Choroid plexus epithelial cell (primary cell): ENCODE measurements around the gene ZNF200.

ENCODE experiments used
- DNase-seq: peaks from one replicate; pipeline ENCODE4 v3.0.0-alpha.2; 2010; ENCODE audit warnings: low read depth
- H3K4me3 ChIP-seq: 2 replicates; pipeline ENCODE4 v1.5.1; 2011; ENCODE audit warnings: low read depth, mild to moderate bottlenecking, control low read depth, low read length, moderate library complexity
- TF ChIP-seq, protein P1 (sequence below): conservative IDR thresholded peaks from 2 replicates; pipeline ENCODE4 v1.5.1; 2011; ENCODE audit warnings: low read depth, mild to moderate bottlenecking, control low read depth, inconsistent platforms, low read length, moderate library complexity

The ZNF200 gene

DNA sequence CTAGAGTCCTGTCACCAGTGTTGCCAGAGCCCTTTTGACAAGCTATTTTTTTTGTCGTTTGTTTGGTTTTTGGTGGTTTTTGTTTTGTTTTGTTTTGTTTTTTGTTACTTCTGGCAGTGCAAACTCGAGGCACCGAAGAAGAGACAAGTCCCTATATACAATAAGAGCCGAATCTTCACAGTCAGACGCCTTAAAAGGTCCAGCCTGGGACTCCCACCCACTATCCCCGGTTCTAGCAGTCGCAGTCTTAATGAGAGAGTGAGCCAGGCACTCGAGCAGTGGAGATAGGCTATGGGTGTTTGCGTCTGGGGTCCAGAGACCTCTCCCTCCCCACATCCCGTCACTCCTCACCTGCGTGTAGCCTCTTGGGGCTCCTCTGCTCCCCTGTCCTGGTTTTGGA, 45.1 kb downstream of the ZNF200 start:
- TF ChIP-seq, protein P1, sequence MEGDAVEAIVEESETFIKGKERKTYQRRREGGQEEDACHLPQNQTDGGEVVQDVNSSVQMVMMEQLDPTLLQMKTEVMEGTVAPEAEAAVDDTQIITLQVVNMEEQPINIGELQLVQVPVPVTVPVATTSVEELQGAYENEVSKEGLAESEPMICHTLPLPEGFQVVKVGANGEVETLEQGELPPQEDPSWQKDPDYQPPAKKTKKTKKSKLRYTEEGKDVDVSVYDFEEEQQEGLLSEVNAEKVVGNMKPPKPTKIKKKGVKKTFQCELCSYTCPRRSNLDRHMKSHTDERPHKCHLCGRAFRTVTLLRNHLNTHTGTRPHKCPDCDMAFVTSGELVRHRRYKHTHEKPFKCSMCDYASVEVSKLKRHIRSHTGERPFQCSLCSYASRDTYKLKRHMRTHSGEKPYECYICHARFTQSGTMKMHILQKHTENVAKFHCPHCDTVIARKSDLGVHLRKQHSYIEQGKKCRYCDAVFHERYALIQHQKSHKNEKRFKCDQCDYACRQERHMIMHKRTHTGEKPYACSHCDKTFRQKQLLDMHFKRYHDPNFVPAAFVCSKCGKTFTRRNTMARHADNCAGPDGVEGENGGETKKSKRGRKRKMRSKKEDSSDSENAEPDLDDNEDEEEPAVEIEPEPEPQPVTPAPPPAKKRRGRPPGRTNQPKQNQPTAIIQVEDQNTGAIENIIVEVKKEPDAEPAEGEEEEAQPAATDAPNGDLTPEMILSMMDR, result no peak
- no peak for DNase-seq
- H3K4me3 ChIP-seq, result no peak overlapping the region

DNA sequence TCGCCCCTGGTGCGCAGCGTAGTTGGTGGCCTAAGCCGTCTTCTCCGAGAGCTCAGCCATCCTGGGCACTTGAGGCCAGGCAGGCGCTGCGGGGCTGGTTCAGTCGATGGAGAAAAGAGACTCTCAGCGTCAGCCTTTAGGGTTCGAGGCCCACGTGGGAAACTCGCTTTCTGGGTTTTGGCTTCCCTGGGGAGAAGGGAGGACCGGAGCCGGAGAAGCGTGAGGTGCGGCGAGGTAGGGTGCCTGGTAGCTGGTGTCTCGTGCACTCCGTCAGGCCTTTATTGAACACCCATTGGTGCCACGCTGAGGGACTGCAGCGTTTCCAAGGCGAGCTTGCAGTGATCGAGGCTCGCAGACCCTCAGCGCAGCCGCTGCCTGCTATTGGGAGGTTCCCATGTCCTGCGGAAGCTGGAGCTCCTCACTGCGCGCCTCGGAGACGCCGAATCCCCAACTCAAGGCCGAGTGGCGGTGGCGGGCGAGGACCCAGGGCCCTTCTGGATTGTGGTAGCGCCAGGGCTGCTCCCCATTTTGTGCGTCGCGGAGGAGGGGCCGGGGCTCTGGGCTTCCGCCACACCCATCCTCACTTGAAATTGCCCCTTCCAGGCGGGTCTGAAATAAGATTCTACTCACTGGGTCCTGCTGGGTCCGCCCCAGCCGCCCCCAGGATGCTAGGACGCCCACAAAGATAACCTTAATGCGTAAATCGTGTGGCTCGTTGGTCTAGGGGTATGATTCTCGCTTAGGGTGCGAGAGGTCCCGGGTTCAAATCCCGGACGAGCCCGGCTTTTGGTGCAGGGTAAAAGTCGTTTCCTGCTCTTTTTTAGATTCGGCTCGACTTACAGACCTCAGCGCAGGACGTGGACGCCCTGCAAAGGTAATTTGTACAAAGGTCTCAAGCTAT, 45.8 kb downstream of the ZNF200 start:
- TF ChIP-seq, protein P1, result no peak
- peak overlapping the region; percentile 55 for H3K4me3 ChIP-seq
- peak; percentile 58 for DNase-seq

DNA sequence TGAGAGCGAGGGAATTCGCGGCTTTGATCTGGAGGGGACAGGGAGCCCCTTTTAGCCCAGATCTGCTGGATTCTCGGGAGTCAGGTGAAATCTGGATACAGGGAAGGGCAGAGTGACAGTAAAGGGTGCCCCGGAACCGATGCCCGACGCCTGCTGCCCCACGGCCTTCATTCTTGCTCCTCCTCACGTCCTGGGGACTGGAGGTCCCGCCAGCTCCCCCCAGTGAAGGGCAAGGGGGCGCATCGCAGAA, 46.4 kb downstream of the ZNF200 start:
- DNase-seq, result no peak
- TF ChIP-seq, protein P1, result no peak
- H3K4me3 ChIP-seq, result peak overlapping the region; percentile 55

DNA sequence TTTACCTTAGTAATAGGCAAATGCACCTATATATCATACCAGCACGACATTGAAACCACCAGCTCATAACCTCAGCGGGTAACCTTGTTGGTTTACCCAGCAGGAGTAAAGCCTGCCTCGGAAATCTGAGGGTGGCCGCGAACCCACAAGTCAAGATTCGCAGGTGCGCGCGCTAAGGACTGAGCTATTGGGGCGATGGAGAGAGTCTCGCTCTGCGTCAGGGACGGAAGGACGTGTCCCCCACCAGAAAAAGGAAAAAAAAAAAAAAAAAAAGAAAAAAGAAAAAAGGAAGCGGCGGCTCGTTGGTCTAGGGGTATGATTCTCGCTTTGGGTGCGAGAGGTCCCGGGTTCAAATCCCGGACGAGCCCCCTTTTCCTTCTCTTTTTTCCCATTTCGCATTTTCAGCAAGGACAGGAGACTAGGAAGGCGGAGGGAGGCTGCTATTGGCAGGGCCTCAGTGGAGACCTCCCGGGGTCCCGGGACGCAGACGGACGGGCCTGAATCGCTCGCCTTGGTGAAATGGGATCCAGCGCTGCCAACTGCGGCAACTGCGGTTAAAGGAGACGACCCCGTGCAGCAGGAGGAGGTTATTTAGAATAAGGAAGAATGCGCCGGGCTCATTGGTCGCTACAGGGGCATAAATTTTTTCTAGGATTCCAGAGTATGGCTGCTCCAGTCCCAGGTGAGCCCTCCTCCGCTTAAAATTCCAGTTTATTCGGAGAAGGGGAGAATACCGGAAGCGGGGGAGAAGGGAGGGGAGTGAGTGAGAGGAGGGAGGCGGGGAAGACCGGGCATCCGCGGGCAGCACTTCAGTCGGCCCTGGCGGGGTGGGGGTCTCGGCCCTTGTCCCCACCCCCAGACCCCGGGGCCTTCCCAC, 46.9 kb downstream of the ZNF200 start, which contains the start of gene OR1F1:
Gene OR1F1, plus strand, starts transcription at position 407 of the 877 bp plus-strand sequence.
- peak; percentile 53 for DNase-seq
- H3K4me3 ChIP-seq, result peak within 1 kb of the TSS; percentile 55

DNA sequence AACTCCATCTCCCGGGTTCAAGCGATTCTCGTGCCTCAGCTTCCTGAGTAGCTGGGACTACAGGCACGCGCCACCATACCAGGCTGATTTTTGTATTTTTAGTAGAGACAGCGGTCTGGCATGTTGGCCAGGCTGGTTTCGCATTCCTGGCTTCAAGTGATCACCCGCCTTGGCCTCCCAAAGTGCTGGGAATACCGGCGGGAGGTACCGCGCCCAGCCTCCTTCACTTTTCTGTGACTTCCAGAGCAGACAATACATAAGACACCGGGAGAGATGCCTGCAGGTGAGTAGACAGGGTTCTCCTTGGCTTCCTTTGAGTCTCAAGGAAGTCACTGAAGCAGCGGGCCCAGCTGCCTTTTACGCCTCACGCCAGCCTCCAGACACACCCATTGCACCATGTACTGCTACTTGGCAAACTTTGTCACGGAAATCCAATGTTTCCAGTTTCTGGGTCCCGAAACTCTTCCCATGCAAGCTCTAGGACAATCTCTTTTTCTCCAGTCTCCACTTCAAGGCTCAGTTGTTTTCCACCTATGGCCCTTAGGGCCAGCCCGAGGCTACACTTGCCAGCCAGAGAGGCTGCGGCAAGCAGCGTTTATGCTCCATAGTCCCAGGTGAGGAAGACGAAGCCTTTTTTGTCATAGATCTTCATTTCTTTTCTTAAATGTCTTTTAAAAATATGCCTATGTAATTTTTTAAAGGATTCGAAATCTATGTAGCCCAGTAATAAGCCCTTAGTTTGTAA, 47.8 kb downstream of the ZNF200 start:
- H3K4me3 ChIP-seq, result no peak overlapping the region
- TF ChIP-seq, protein P1, result no peak
- DNase-seq, result no peak

More for the DNA sequence above, 46.9 kb downstream of the ZNF200 start, which contains the start of gene OR1F1:
- TF ChIP-seq, protein P1, result no peak

DNA sequence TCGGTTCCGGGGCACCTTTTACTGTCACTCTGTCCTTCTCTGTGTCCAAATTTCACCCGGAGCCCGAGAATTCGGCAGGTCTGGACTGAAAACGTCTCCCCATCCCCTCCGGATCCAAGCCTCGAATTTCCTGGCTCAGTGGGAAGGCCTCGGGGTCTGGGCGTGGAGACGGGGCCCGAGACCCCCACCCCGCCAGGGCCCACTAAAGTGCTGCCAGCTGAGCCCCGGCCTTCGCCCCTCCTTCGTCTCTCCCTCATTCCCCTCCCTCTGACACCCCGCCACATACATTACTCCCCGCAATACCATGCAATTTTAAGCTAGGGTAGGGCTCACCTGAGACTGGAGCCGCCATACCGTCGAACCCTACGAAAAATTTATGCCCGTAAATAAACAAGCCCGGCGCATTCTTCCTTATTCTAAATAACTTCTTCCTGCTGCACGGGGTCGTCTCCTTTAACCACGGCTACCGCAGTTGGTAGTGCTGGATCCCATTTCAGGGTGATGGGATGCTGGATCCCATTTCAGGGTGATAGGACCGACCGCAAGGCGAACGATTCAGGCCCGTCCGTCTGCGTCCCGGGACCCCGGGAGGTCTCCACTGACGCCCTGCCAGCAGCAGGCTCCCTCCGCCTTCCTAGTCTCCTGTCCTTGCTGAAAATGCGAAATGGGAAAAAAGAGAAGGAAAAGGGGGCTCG, 51.4 kb downstream of the ZNF200 start:
- no peak for DNase-seq

More for the DNA sequence above, 51.4 kb downstream of the ZNF200 start:
- TF ChIP-seq, protein P1, result no peak
- H3K4me3 ChIP-seq, result peak overlapping the region; percentile 49
